Activated naive CD8-positive, alpha-beta T cell treated with anti-CD3 and anti-CD28 coated beads, Interleukin-2, amount 10 ng/mL, durations not matched to agents 7 days and 5 days (primary cell): Measurements from ENCODE around the gene ZNF628. TPM values are rescaled to one million over a fixed set of nuclear protein-coding genes. Genes with fewer than 3 reads are reported as not detected.

Experiments
- ATAC-seq: fragments of 150-1000 bp; cut with Tn5 transposase; one replicate; pipeline ENCODE4 v1.10.0; 2021; ENCODE audit warnings: low read depth, moderate library complexity
- POLR2A ChIA-PET: fragments of 350-600 bp; sonication (Branson Sonifier 250); formaldehyde crosslinking; loops from one replicate; lab custom pipeline; 2021; ENCODE audit warnings: antibody characterized with exemption; lab: Charles Lee
- DNase-seq: peaks from one replicate; pipeline ENCODE4 v3.0.0; 2021
- H3K27ac Mint-ChIP-seq: one replicate; pipeline ENCODE4 v1.8.0; 2022; ENCODE audit warnings: mild to moderate bottlenecking, mixed read lengths
- H3K27me3 Mint-ChIP-seq: one replicate; pipeline ENCODE4 v1.8.0; 2022; ENCODE audit warnings: mild to moderate bottlenecking, moderate library complexity, mixed read lengths
- H3K36me3 Mint-ChIP-seq: one replicate; pipeline ENCODE4 v1.8.0; 2021; ENCODE audit warnings: mild to moderate bottlenecking, mixed read lengths
- H3K4me1 Mint-ChIP-seq: one replicate; pipeline ENCODE4 v1.8.0; 2021; ENCODE audit warnings: mixed read lengths
- H3K4me3 Mint-ChIP-seq: one replicate; pipeline ENCODE4 v1.8.0; 2022; ENCODE audit warnings: mild to moderate bottlenecking, moderate library complexity, mixed read lengths
- H3K9me3 Mint-ChIP-seq: one replicate; pipeline ENCODE4 v1.8.0; 2021; ENCODE audit warnings: mixed read lengths
- total RNA-seq, 2 experiments: library from RNA; stranded (reverse); gene quantifications; one replicate each; pipeline ENCODE4 v1.2.3, GENCODE V29; 2021

ZNF628 gene
- total RNA-seq, 2 experiments from 2014 or later = 9.4 to 11.5 TPM

GRCh38 chr19:55453511-55454260, 22.7 kb upstream of the ZNF628 start:
- Mint-ChIP-seq H3K9me3 (no peaks in the 10 kb centered on the region), H3K27me3 (peaks cover 25% of the 10 kb centered on the region), H3K36me3 (peaks cover 8% of the 10 kb centered on the region), H3K27ac (no peak overlapping the region), H3K4me3 (no peak overlapping the region), H3K4me1 (peaks cover 5% of the 10 kb centered on the region)
- ATAC-seq = no peak
- DNase-seq = no peak
- POLR2A ChIA-PET = interaction anchor here (0.5 to 0.7 kb wide), 2 partner anchors 16 to 22 kb away, joined by 3 to 4 read pairs; partner anchors contain the start of gene ZNF628

- H3K27ac Mint-ChIP-seq = no peak overlapping the region
- ATAC-seq (peak; percentile 46), DNase-seq (peak; percentile 65)
- H3K4me3 Mint-ChIP-seq = no peak overlapping the region
- peaks cover 5% of the 10 kb centered on the region for H3K4me1 Mint-ChIP-seq
- H3K36me3 Mint-ChIP-seq = peaks cover 8% of the 10 kb centered on the region
- H3K9me3 Mint-ChIP-seq = no peaks in the 10 kb centered on the region
- H3K27me3 Mint-ChIP-seq = peaks cover 25% of the 10 kb centered on the region
- POLR2A ChIA-PET = no interaction called here
These were observed 21.6 kb upstream of the ZNF628 start for GRCh38 chr19:55454787-55455243.

- POLR2A ChIA-PET = no interaction called here
- no peak for ATAC-seq
- DNase-seq = no peak
- peaks cover 7% of the 10 kb centered on the region for H3K4me1 Mint-ChIP-seq
- no peak overlapping the region for H3K27ac Mint-ChIP-seq
- peaks cover 8% of the 10 kb centered on the region for H3K36me3 Mint-ChIP-seq
- H3K9me3 Mint-ChIP-seq = no peaks in the 10 kb centered on the region
- peaks cover 21% of the 10 kb centered on the region for H3K27me3 Mint-ChIP-seq
- no peak overlapping the region for H3K4me3 Mint-ChIP-seq
These were observed 20.7 kb upstream of the ZNF628 start for GRCh38 chr19:55455576-55456235.

- H3K27ac Mint-ChIP-seq = no peak overlapping the region
- POLR2A ChIA-PET = no interaction called here
These were observed 20.1 kb upstream of the ZNF628 start for GRCh38 chr19:55456347-55456746.

GRCh38 chr19:55457683-55458457, 18.5 kb upstream of the ZNF628 start:
- Mint-ChIP-seq H3K36me3 (peaks cover 8% of the 10 kb centered on the region), H3K27ac (no peak overlapping the region), H3K27me3 (peaks cover 9% of the 10 kb centered on the region), H3K4me3 (no peak overlapping the region), H3K4me1 (peaks cover 16% of the 10 kb centered on the region), H3K9me3 (no peaks in the 10 kb centered on the region)
- POLR2A ChIA-PET = interaction anchor here (0.6 kb wide), 1 partner anchor 12 kb away, joined by 4 read pairs; no protein-coding TSS in a partner anchor
- DNase-seq (no peak), ATAC-seq (no peak)

More at GRCh38 chr19:55456347-55456746, 20.1 kb upstream of the ZNF628 start:
- H3K27me3 Mint-ChIP-seq = peaks cover 16% of the 10 kb centered on the region
- ATAC-seq (no peak), DNase-seq (no peak)
- H3K4me3 Mint-ChIP-seq = no peak overlapping the region
- peaks cover 8% of the 10 kb centered on the region for H3K36me3 Mint-ChIP-seq
- H3K9me3 Mint-ChIP-seq = no peaks in the 10 kb centered on the region
- peaks cover 9% of the 10 kb centered on the region for H3K4me1 Mint-ChIP-seq

GRCh38 chr19:55459551-55459949, 16.9 kb upstream of the ZNF628 start:
- peaks cover 2% of the 10 kb centered on the region for H3K27me3 Mint-ChIP-seq
- peaks cover 3% of the 10 kb centered on the region for H3K36me3 Mint-ChIP-seq
- no peaks in the 10 kb centered on the region for H3K9me3 Mint-ChIP-seq
- peaks cover 15% of the 10 kb centered on the region for H3K4me1 Mint-ChIP-seq
- ATAC-seq (no peak), DNase-seq (no peak)
- H3K4me3 Mint-ChIP-seq = no peak overlapping the region
- POLR2A ChIA-PET = interaction anchor here (0.5 kb wide), 2 partner anchors 47 to 56 kb away, joined by 3 to 7 read pairs; no protein-coding TSS in a partner anchor
- H3K27ac Mint-ChIP-seq = no peak overlapping the region

GRCh38 chr19:55459950-55460657, 16.3 kb upstream of the ZNF628 start:
- Mint-ChIP-seq H3K36me3 (no peaks in the 10 kb centered on the region), H3K27me3 (peaks cover 2% of the 10 kb centered on the region), H3K27ac (no peak overlapping the region), H3K9me3 (no peaks in the 10 kb centered on the region), H3K4me3 (peak overlapping the region; percentile 94), H3K4me1 (peaks cover 15% of the 10 kb centered on the region)
- ATAC-seq (no peak), DNase-seq (no peak)
- POLR2A ChIA-PET = interaction anchor here (0.5 kb wide), 1 partner anchor 47 kb away, joined by 7 read pairs; no protein-coding TSS in a partner anchor

- peaks cover 2% of the 10 kb centered on the region for H3K27me3 Mint-ChIP-seq
- DNase-seq = no peak
- POLR2A ChIA-PET = no interaction called here
- ATAC-seq = no peak
- H3K27ac Mint-ChIP-seq = peak overlapping the region; percentile 95
- H3K4me3 Mint-ChIP-seq = peak overlapping the region; percentile 94
- H3K4me1 Mint-ChIP-seq = peaks cover 15% of the 10 kb centered on the region
- H3K9me3 Mint-ChIP-seq = no peaks in the 10 kb centered on the region
- H3K36me3 Mint-ChIP-seq = no peaks in the 10 kb centered on the region
These were observed 15.7 kb upstream of the ZNF628 start for GRCh38 chr19:55460670-55461258.

GRCh38 chr19:55461259-55461973, 15.0 kb upstream of the ZNF628 start, which contains the start of gene ISOC2:
ISOC2 (minus strand) TSS chr19:55461642; CDS start chr19:55456486, 5,156 bp downstream.
- peaks cover 4% of the 10 kb centered on the region for H3K27me3 Mint-ChIP-seq

GRCh38 chr19:55461974-55462626, 14.3 kb upstream of the ZNF628 start:
- peaks cover 15% of the 10 kb centered on the region for H3K4me1 Mint-ChIP-seq
- DNase-seq = peak; percentile 37
- POLR2A ChIA-PET = interaction anchor here (0.6 to 1.2 kb wide), 12 partner anchors 14 to 208 kb away, joined by 3 to 18 read pairs (median 4); partner anchors contain the start of genes FIZ1, KMT5C, TMEM238 and U2AF2
- no peaks in the 10 kb centered on the region for H3K9me3 Mint-ChIP-seq
- H3K36me3 Mint-ChIP-seq = no peaks in the 10 kb centered on the region
- peaks cover 4% of the 10 kb centered on the region for H3K27me3 Mint-ChIP-seq
- peak overlapping the region; percentile 95 for H3K27ac Mint-ChIP-seq
- peak overlapping the region; percentile 94 for H3K4me3 Mint-ChIP-seq
- ATAC-seq = no peak

More at GRCh38 chr19:55461259-55461973, 15.0 kb upstream of the ZNF628 start, which contains the start of gene ISOC2:
- H3K36me3 Mint-ChIP-seq = no peaks in the 10 kb centered on the region
- H3K9me3 Mint-ChIP-seq = no peaks in the 10 kb centered on the region
- ATAC-seq (peak; percentile 98), DNase-seq (peak; percentile 100)
- peak within 1 kb of the TSS; percentile 95 for H3K27ac Mint-ChIP-seq
- H3K4me1 Mint-ChIP-seq = peaks cover 15% of the 10 kb centered on the region
- POLR2A ChIA-PET = interaction anchor here (0.6 to 1.2 kb wide), 12 partner anchors 15 to 207 kb away, joined by 3 to 18 read pairs (median 4); partner anchors contain the start of genes FIZ1, KMT5C, TMEM238 and U2AF2
- peak within 1 kb of the TSS; percentile 94 for H3K4me3 Mint-ChIP-seq

- Mint-ChIP-seq H3K27me3 (peaks cover 4% of the 10 kb centered on the region), H3K36me3 (no peaks in the 10 kb centered on the region), H3K4me1 (peaks cover 15% of the 10 kb centered on the region), H3K27ac (peak overlapping the region; percentile 33), H3K4me3 (peak overlapping the region; percentile 94), H3K9me3 (no peaks in the 10 kb centered on the region)
- DNase-seq (no peak), ATAC-seq (no peak)
- POLR2A ChIA-PET = interaction anchor here (1.2 kb wide), 1 partner anchor 24 kb away, joined by 3 read pairs; no protein-coding TSS in a partner anchor
These were observed 13.7 kb upstream of the ZNF628 start for GRCh38 chr19:55462722-55463121.
